HG02852 (cell line): ENCODE measurements around the gene COL23A1.
"Not testable (repeated sequence)": the region's sequence is repeated elsewhere in the genome, so short reads cannot be mapped to it uniquely, and the experiment has no call there.

Source experiments
- ATAC-seq: cut with Tn5 transposase; IDR thresholded peaks from one replicate; pipeline ENCODE4 v1.9.1; 2021; ENCODE audit warnings: mild to moderate bottlenecking, moderate library complexity; ENCODE audit not compliant: unreplicated experiment

Gene COL23A1

GRCh38 chr5:178234750-178235587, 355.2 kb downstream of the COL23A1 start:
- ATAC-seq = no peak

GRCh38 chr5:178234121-178234749, 356.0 kb downstream of the COL23A1 start:
- ATAC-seq = no peak

GRCh38 chr5:178232920-178233429, 357.2 kb downstream of the COL23A1 start:
- ATAC-seq = no peak

GRCh38 chr5:178232124-178232919, 357.9 kb downstream of the COL23A1 start, which contains the start of gene PHYKPL:
PHYKPL (minus strand) TSS chr5:178232802; CDS start chr5:178232550, 252 bp downstream.
- ATAC-seq = peak; percentile 63

GRCh38 chr5:178231539-178232123, 358.6 kb downstream of the COL23A1 start:
- no peak for ATAC-seq

DNA sequence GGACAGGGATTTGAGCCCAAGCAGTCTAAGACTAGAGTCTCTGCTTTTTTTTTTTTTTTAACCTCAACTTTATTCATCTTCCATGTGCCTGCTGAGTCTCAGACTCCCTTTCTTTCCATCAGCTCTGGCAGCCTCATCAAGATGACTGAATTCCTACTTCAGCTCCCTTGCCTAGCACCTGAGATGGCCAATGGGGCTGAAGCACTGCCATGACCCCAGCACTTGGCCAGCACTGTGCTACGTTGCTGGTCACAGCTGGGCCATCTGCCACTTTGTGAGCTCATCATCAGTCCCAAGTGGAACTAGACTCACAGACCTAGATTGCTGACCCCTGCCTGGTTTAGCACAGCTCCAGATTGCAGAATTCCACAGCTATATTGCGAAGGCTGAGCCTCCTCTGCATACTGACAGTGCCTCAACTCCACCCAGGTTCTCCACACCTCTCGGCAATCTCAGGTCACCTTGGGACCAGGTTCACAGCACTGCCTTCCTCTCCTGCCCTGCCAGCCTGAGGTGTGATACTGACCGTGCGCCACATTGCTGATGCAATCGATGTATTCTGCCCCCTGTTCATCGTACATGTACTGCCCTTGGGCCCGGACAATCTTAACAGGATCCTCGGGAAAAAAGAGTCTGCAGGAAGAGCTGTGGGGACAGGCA, 359.2 kb downstream of the COL23A1 start:
- no peak for ATAC-seq

DNA sequence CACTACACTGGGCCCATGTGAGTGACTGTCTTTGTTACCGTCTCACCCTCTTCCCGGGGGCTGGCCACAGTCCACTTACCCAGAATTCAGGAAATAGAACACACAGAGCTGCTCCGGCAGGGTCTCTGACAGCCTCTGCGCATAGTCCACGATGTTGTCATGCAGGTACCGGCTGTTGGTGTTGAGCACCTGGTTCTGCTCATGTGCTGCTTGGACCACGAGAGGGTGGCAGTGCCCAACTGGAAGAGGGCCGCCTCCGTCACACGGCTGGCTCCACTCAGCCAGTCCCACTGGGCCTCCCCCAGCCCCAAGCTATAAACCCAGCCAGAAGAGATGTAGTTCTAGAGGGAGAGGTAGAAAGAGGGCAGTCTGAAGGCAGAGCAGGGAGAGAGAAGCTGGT, 360.3 kb downstream of the COL23A1 start:
- ATAC-seq = no peak

- ATAC-seq = not testable (repeated sequence)
Observed at GRCh38 chr5:178229111-178229510, 361.1 kb downstream of the COL23A1 start.

DNA sequence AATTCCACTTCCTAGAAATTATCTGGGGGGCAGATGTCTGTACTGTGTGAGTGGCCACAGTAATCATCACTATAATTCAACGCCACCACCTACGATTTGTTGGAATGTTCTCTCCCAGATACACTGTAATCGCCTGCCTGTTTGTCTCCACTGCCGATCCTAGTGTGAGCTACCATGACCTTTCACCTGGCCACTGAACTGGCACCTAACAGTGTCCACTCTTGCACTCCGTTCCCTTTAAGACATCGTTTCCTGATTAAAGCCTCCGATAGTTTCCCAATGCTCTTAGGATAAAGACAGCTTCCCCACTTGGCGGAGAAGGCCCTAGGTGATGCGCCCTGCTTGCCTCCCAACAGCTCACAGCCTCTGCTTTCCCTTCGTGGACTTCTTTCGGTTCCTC, 361.6 kb downstream of the COL23A1 start:
- ATAC-seq = no peak

GRCh38 chr5:178227929-178228328, 362.3 kb downstream of the COL23A1 start:
- ATAC-seq = no peak

DNA sequence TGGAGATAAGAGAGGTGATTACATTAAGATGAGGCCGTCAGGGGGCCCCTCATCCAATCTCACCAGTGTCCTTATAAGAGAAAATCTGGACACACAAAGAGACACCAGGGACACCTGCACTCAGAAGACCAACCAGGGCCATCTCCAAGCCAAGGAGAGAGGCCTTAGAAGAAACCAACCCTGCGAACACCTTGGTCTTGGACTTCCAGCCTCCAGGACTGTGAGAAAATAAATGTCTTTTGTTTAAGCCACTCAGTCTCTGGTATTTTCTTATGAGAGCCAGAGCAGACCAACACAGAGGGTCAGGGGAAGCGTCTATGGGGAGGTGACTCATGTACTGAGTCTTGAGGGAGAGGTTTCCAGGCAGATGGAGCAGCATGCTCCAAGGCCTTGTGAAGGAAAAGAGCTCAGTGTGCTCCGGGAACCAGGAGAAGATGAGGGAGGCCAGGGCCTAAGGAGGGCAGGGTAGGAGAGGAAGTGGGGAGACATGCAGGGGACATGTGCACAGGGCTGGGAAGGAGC, 363.0 kb downstream of the COL23A1 start:
- no peak for ATAC-seq

- no peak for ATAC-seq
Observed at GRCh38 chr5:178225174-178225573, 365.0 kb downstream of the COL23A1 start.

GRCh38 chr5:178224403-178224802, 365.8 kb downstream of the COL23A1 start:
- ATAC-seq = no peak

GRCh38 chr5:178223828-178224335, 366.3 kb downstream of the COL23A1 start:
- no peak for ATAC-seq

GRCh38 chr5:178223196-178223773, 366.9 kb downstream of the COL23A1 start:
- no peak for ATAC-seq

DNA sequence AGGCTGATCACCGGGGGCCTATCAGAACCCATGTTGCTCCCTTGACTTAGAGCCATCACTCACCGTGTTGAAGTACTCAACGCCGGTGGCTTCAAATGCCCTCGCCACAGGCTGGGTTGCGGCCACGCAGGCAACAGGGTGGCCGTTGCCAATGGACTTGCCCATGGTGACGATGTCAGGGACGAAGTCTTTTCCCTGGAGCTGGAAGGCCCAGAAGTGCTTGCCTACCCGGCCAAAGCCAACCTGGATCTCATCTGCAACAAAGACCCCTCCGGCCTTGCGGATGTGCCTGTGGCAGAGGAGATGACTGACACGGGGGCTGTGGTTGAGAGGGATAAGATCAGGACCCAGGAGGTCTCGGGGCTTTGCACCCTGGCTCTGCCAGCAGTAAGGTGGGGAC, 367.9 kb downstream of the COL23A1 start:
- ATAC-seq = no peak

DNA sequence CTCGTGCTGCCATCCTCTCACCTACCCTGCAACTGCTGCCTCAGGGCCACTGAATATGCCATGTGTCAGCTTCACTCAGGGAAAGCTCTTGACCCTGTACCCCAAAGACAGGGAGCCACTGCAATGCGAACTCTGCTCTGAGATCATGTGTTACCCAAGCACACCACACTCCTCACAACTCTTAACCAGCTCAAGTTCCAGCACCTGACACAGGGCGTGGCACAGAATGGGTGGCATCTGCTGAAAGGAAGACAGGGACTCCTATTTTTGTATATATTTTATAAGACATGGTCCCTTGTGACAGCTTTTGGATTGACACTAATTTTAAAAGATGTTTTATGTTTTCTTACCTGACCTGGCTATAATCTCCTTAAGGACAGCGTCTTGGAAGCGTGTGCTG, 368.3 kb downstream of the COL23A1 start:
- ATAC-seq = no peak

DNA sequence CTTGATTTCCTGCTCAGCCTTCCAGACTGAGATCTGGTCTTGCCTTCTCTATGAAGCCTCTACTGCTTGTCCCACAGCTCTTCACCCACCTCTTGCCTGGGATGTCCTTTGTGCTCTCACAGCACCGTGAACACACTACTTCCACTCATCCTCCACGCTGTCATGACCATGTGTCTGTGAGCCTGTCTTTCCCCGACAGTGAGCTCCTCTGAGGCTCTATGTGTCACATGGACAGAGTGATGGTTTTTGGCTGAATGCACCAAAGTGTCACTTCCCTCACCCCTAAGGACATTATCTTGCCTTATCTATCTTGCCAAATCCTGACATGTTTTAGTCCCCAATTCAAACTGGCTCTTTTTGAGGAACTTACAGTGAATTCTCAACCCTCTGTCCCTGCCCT, 368.9 kb downstream of the COL23A1 start:
- no peak for ATAC-seq

- no peak for ATAC-seq
Observed at GRCh38 chr5:178218827-178219226, 371.4 kb downstream of the COL23A1 start.
